GM13977 (cell line): ENCODE data around the gene GIPC3.
A peak's percentile ranks its signal among the peaks of the same experiment; 100 is the strongest.

ENCODE experiments used
- DNase-seq: peaks from one replicate; pipeline ENCODE4 v3.0.0; 2012; ENCODE audit warnings: low spot score
- in situ Hi-C: fragments of 300-500 bp; cut with MboI; formaldehyde crosslinking; loops from one replicate; pipeline ENCODE4 v1.12.0; 2022; ENCODE audit warnings: low sequenced_read_pairs, low pct_unique_long_range_greater_than_20kb, mixed read lengths, inconsistent platforms; ENCODE audit not compliant: unreplicated experiment
- TF ChIP-seq, protein P1 (sequence below): IDR thresholded peaks from 2 replicates; pipeline ENCODE4 v1.5.1; 2012; ENCODE audit warnings: mild to moderate bottlenecking, control low read depth; ENCODE audit not compliant: insufficient read depth; ENCODE audit errors: extremely low read depth, missing control alignments

GIPC3 gene

DNA sequence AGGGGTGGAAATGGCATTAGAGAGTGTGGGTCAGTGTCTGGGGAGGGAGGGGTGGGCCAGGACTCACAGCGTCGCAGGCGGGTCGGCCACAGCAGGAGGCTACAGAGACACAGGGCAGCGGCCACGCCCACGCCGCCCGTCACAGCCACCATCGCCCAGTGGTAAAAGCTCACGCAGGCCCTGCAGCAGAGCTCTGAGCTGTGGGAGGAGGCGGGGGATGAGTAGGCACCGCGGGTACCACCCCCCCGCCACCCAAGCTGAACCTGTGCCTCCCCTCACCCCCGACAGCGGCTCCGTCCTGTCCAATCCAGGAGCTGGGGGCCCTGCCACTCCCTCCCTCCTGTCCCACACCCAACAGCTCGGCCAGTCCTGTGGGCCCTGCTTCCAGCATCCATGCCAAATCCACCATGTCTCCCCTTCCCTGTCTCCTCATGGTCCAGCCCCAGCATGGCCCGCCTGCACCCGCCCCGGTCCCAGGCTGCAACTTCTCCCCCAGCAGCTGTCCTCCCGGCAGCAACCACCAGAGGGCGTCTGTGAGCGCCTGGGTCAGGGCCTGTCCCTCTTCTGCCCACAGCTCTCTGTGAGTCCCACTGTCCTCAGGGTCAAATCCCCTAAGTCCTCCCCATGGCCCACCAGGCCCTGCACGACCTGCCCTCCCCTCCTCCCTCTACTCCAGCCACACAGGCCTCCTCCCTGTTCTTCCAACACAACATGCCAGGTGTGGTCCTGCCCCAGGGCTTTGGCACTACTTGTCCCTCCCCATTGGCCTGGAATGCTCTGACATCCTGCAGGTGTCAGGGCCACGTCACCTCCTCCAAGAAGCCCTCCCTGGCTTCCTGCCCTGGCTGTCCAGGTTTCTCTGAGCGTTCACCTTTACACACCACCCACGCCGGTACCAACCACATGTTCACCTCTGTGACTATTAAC is 40.3 kb upstream of the GIPC3 start:
- peak; percentile 92 for DNase-seq
- TF ChIP-seq, protein P1, sequence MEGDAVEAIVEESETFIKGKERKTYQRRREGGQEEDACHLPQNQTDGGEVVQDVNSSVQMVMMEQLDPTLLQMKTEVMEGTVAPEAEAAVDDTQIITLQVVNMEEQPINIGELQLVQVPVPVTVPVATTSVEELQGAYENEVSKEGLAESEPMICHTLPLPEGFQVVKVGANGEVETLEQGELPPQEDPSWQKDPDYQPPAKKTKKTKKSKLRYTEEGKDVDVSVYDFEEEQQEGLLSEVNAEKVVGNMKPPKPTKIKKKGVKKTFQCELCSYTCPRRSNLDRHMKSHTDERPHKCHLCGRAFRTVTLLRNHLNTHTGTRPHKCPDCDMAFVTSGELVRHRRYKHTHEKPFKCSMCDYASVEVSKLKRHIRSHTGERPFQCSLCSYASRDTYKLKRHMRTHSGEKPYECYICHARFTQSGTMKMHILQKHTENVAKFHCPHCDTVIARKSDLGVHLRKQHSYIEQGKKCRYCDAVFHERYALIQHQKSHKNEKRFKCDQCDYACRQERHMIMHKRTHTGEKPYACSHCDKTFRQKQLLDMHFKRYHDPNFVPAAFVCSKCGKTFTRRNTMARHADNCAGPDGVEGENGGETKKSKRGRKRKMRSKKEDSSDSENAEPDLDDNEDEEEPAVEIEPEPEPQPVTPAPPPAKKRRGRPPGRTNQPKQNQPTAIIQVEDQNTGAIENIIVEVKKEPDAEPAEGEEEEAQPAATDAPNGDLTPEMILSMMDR: peak; percentile 95
- in situ Hi-C loops: no loop called here

DNA sequence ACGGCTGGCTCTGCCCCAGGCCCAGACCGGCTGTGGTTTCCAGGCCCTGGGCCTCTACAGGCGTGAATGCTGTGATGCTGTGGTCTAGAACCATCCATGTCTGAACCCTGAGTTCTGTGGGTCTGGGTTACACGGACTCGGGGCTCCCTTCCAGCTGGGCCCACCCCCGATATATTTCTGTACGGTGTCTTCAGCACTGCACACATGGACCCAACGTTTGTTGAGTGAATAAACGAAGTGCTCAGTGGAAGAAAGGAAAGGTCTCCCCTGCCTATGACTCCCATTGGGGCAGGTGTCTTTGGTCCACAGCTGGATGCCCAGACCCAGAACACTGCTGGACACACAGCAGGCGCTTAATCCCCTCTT is 39.6 kb upstream of the GIPC3 start:
- DNase-seq: no peak
- TF ChIP-seq, protein P1: no peak
- in situ Hi-C loops: no loop called here

DNA sequence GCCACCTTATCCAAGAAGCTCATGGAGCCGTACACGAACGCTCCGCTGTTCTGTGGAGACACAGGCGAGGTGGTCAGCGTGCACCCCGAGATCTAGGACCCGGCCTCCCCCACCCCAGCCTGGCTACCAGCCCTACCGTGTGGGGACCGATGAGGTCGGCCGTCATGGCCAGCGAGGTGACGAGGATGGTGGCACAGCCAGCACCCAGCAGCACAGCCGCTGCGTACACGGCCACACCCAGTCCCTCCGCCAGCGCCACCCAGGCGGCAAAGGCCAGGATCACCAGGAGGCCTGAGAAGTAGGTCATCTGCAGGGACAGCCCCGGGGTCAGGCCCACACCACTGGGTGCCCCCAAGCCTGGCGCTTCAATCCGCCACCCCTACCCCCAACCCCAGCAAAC is 39.2 kb upstream of the GIPC3 start:
- TF ChIP-seq, protein P1: no peak
- in situ Hi-C loops: no loop called here
- no peak for DNase-seq

DNA sequence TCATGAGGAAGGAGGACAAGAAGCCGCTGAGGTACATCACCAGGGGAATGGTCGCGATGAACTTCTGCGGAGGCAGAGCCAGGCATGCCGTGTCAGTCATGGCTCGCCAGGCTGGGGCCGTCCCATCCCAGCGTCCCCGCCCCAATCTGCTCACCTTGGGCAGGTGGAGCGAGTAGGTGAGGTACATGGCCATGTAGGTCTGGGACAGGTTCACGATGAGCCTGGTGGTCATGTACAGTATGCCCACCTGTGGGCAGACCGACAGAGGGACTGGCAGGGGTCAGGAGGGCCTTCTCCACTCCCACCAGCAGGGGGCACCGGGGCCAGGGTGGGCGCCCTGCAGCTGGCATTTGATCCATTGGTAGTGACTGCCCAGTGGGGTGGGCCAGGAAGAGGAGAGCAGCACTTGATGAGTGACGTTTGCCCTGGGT is 38.0 kb upstream of the GIPC3 start:
- TF ChIP-seq, protein P1: peak; percentile 59
- in situ Hi-C loops: no loop called here
- no peak for DNase-seq

DNA sequence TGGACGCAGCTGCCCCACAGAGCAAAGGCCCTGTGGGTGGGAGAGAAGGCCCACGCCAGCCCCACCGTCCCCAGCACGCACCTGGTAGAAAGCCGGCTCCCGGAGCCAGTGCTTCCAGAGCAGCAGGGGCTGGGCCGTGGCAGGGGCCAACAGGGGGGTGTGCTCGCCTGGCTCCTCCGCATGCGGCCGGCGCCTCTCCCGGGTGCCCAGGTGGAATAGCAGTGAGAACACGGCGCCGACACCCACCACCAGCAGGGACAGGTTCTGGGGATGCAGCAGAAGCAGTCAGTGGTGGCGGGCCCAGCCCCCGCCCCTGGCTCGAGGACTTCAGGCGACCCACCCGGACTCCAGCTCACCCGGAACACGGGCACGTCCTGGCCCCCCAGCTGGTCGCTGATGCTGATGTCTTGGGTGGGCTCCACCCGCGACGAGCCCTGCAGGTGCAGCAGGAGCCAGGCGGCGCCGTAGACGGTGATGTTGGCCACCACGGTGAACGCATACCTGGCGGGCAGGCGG is 37.5 kb upstream of the GIPC3 start:
- DNase-seq: no peak
- TF ChIP-seq, protein P1: no peak
- in situ Hi-C loops: no loop called here

DNA sequence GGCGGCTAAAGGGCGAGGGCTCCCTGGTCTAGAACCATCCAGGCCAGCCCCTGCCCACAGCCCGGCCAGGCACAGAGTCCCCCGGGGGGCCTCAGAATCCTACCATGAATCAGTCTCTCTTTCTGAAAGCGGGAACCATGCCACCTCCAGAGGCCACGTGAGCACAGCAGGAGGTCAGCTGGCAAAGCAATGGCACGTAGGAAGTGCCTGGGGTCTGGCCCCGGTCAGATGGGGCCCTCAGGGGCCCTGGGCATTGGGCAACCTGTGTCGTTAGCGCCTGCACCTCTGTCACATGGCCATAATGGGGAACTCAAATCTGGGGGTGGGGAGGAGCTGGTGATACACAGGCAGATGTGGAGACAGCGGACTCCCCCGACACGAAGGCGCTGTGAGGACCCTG is 36.7 kb upstream of the GIPC3 start:
- DNase-seq: no peak
- in situ Hi-C loops: no loop called here

More for the DNA sequence above, 36.7 kb upstream of the GIPC3 start:
- TF ChIP-seq, protein P1: no peak
